Upper lobe of right lung (tissue), 1 donor: ENCODE results near the gene SLC25A45. TPM values are rescaled to one million over a fixed set of nuclear protein-coding genes. Genes with fewer than 3 reads are reported as not detected.

Experiments used
- ATAC-seq: fragments of 200-7000 bp; cut with Tn5 transposase; one replicate; pipeline ENCODE4 v1.9.1; 2020; ENCODE audit warnings: mild to moderate bottlenecking, moderate library complexity
- DNase-seq: peaks from one replicate; pipeline ENCODE4 v3.0.0-alpha.2; 2020
- H3K27ac ChIP-seq: fragments of 200-600 bp; one replicate; pipeline ENCODE4 v1.8.0; 2022
- H3K27me3 ChIP-seq: fragments of 200-600 bp; one replicate; pipeline ENCODE4 v1.8.0; 2022; ENCODE audit warnings: mild to moderate bottlenecking
- H3K36me3 ChIP-seq: fragments of 200-600 bp; one replicate; pipeline ENCODE4 v1.8.0; 2022
- H3K4me1 ChIP-seq: fragments of 200-600 bp; one replicate; pipeline ENCODE4 v1.8.0; 2022
- H3K4me3 ChIP-seq: fragments of 200-600 bp; one replicate; pipeline ENCODE4 v1.8.0; 2022; ENCODE audit warnings: mild to moderate bottlenecking
- H3K9me3 ChIP-seq: fragments of 200-600 bp; one replicate; pipeline ENCODE4 v1.8.0; 2022
- intact Hi-C: fragments of 100-400 bp; cut with DNase I; formaldehyde crosslinking; loops from one replicate; pipeline ENCODE4 v1.11.0; 2022
- total RNA-seq: library from RNA; stranded (reverse); fragmentation: NEBNext Ultra II Directional; extraction: Animal tissue kit (Norgen Biotek cat#: 25700); gene quantifications from one replicate; pipeline ENCODE4 v1.2.1, GENCODE V29; 2021
- TF ChIP-seq, protein P1 (sequence below): fragments of 200-600 bp; IDR thresholded peaks from one replicate; pipeline ENCODE4 v1.8.0; 2022; ENCODE audit warnings: antibody characterized with exemption
- donor health status: DM: no; HTN: yes; CAD: no; lungs with severe emphysema.

The SLC25A45 gene
- total RNA-seq, 1 donor from 2014 or later, result 11.5 TPM

DNA sequence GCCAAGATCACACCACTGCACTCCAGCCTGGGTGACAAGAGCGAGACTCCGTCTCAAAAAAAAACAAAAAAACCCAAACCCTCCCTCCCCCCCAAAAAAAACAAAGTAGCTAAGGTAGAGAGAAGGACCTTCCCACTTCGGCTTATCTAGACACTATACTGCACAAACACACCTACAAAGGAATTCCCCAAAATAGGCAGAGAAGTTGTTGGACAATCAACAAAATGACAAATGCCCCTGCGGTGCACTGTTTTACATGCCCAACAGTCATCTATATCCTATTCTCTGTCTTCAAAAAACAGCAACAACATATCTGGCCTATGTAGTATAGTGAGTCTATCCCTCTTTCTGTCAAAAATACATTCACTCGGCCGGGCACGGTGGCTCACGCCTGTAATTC, 55.4 kb downstream of the SLC25A45 start:
- Histone ChIP-seq H3K27me3 (no peaks in the 10 kb centered on the region), H3K36me3 (peaks cover 8% of the 10 kb centered on the region), H3K27ac (no peak overlapping the region), H3K4me3 (no peak overlapping the region), H3K9me3 (no peaks in the 10 kb centered on the region), H3K4me1 (peaks cover 13% of the 10 kb centered on the region)
- intact Hi-C loops, result loop anchor here (5.0 kb wide), 1 partner anchor 50 kb away; no protein-coding TSS in a partner anchor
- TF ChIP-seq, protein P1, sequence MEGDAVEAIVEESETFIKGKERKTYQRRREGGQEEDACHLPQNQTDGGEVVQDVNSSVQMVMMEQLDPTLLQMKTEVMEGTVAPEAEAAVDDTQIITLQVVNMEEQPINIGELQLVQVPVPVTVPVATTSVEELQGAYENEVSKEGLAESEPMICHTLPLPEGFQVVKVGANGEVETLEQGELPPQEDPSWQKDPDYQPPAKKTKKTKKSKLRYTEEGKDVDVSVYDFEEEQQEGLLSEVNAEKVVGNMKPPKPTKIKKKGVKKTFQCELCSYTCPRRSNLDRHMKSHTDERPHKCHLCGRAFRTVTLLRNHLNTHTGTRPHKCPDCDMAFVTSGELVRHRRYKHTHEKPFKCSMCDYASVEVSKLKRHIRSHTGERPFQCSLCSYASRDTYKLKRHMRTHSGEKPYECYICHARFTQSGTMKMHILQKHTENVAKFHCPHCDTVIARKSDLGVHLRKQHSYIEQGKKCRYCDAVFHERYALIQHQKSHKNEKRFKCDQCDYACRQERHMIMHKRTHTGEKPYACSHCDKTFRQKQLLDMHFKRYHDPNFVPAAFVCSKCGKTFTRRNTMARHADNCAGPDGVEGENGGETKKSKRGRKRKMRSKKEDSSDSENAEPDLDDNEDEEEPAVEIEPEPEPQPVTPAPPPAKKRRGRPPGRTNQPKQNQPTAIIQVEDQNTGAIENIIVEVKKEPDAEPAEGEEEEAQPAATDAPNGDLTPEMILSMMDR, result no peak
- DNase-seq (no peak), ATAC-seq (no peak)

DNA sequence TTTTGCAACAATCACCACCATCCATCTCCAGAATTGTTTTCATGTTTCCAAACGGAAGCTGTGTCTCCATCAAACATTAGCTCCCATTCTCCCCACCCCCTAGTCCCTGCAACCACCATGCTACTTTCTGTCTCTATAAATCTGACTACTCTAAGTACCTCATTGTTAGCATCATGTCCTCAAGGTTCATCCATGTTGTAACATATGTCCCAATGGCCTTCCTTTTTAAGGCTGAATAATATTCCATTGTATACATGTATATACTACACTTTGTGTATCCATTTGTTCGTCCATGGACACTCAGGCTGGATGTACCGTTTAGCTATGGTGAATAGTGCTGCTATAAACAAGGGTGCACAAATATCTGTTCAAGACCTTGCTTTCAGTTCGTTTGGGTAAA, 57.0 kb downstream of the SLC25A45 start:
- ATAC-seq, result no peak
- Histone ChIP-seq H3K4me3 (no peak overlapping the region), H3K27me3 (no peaks in the 10 kb centered on the region), H3K9me3 (no peaks in the 10 kb centered on the region), H3K27ac (no peak overlapping the region), H3K4me1 (peaks cover 22% of the 10 kb centered on the region), H3K36me3 (peaks cover 23% of the 10 kb centered on the region)
- intact Hi-C loops, result loop anchor here (5.0 kb wide), 1 partner anchor 48 kb away; no protein-coding TSS in a partner anchor
- no peak for DNase-seq
- TF ChIP-seq, protein P1, result no peak

Other genes starting within 250 kb of the SLC25A45 start
- 69.0 TPM for gene SYVN1, start 248.1 kb downstream of the SLC25A45 start, total RNA-seq
- gene SPDYC, start 212.4 kb downstream of the SLC25A45 start, total RNA-seq, result not detected
- 179 TPM for gene CAPN1, start 200.7 kb downstream of the SLC25A45 start, total RNA-seq
- 9.5 TPM for gene POLA2, start 120.7 kb downstream of the SLC25A45 start, total RNA-seq
- gene CDC42EP2, start 67.8 kb downstream of the SLC25A45 start, total RNA-seq, result 27.5 TPM
- 53.7 TPM for gene DPF2, start 48.8 kb downstream of the SLC25A45 start, total RNA-seq
- 0.43 TPM for gene TIGD3, start 27.9 kb downstream of the SLC25A45 start, total RNA-seq
- 37.1 TPM for gene FRMD8, start 4.0 kb upstream of the SLC25A45 start, total RNA-seq
- 1,120 TPM for gene NEAT1, start 40.2 kb upstream of the SLC25A45 start, total RNA-seq
- gene MALAT1, start 116.4 kb upstream of the SLC25A45 start, total RNA-seq, result 11,917 TPM
- gene SCYL1, start 142.4 kb upstream of the SLC25A45 start, total RNA-seq, result 74.4 TPM
- gene LTBP3, start 175.7 kb upstream of the SLC25A45 start, total RNA-seq, result 128 TPM
- gene ZNRD2, start 187.8 kb upstream of the SLC25A45 start, total RNA-seq, result 24.0 TPM
- 44.1 TPM for gene FAM89B, start 189.9 kb upstream of the SLC25A45 start, total RNA-seq
- 88.3 TPM for gene EHBP1L1, start 193.4 kb upstream of the SLC25A45 start, total RNA-seq
- 1.3 TPM for gene KCNK7, start 213.2 kb upstream of the SLC25A45 start, total RNA-seq
- gene MAP3K11, start 231.6 kb upstream of the SLC25A45 start, total RNA-seq, result 106 TPM
- 34.0 TPM for gene PCNX3, start 233.1 kb upstream of the SLC25A45 start, total RNA-seq